SJSA1 (cell line): ENCODE results near the gene CEMIP2. TPM values are rescaled to one million over a fixed set of nuclear protein-coding genes. Genes with fewer than 3 reads are reported as not detected.
"Not testable (repeated sequence)": the region's sequence is repeated elsewhere in the genome, so short reads cannot be mapped to it uniquely, and the experiment has no call there.

Experiments
- DNase-seq, 2 experiments: peaks; one replicate each; pipeline ENCODE4 v3.0.0-alpha.2; 2015 to 2020; ENCODE audit warnings: low spot score in 2 of 2, low read depth in 1 of 2
- H3K27ac ChIP-seq: fragments of 250-450 bp; sonication (Bioruptor Pico); 2 replicates; pipeline ENCODE4 v1.5.1; 2020; ENCODE audit warnings: mild to moderate bottlenecking, moderate library complexity
- H3K27me3 ChIP-seq: fragments of 250-450 bp; sonication (Bioruptor Pico); replicated peaks from 2 replicates; pipeline ENCODE4 v1.5.1; 2020; ENCODE audit warnings: mild to moderate bottlenecking, moderate library complexity
- H3K36me3 ChIP-seq: fragments of 250-450 bp; sonication (Bioruptor Pico); 2 replicates; pipeline ENCODE4 v1.5.1; 2020; ENCODE audit warnings: mild to moderate bottlenecking
- H3K4me1 ChIP-seq: fragments of 250-450 bp; sonication (Bioruptor Pico); replicated peaks from 2 replicates; pipeline ENCODE4 v1.6.1; 2021; ENCODE audit warnings: mild to moderate bottlenecking
- H3K4me3 ChIP-seq: fragments of 250-450 bp; sonication (Bioruptor Pico); 2 replicates; pipeline ENCODE4 v1.5.1; 2020; ENCODE audit warnings: mild to moderate bottlenecking
- H3K9me3 ChIP-seq: fragments of 250-450 bp; sonication (Bioruptor Pico); replicated peaks from 2 replicates; pipeline ENCODE4 v1.5.1; 2020; ENCODE audit warnings: mild to moderate bottlenecking
- total RNA-seq: library from RNA; depleted of rRNA; stranded (reverse); fragments of >200 nt; shearing (Covaris generic); gene quantifications from 2 replicates; pipeline ENCODE4 v1.2.3, GENCODE V29; 2014

Gene CEMIP2
- total RNA-seq, 1 experiment from 2014 or later, result 14.8 TPM

DNA sequence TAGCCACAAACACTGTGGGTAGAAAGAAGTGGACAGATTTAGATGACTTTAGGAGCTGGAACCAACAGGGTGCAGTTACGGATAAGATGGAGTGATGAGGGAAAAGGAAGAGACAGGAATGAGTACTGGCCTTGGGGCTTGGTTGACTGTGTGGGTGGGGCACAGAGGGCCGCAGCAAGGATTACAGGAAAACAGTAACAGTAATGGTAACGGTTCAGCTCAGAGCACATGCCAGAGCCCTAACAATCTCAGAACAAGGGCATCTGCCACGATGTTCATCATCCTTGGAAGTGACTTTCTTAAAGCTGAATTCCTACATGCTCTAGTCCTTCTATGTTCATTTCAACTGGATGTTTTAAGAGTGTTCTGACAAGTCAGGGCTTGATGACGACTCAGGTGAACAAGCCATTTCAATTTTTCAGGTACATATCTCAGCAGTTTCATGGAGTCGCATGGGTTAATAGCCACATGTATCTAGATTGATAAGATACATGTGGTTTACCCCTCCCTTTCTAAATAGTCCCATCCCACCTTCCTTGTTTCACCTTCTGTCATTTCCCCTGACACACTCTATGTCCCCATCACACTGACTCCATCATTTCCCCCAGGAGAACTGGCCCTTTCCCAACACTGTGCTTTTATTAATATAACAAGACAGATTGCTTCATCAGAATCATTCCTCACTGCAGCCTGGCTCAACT is 65.0 kb downstream of the CEMIP2 start:
- Histone ChIP-seq H3K9me3 (no peaks in the 10 kb centered on the region), H3K36me3 (peaks cover 29% of the 10 kb centered on the region), H3K4me3 (no peak overlapping the region), H3K27me3 (no peaks in the 10 kb centered on the region), H3K4me1 (no peaks in the 10 kb centered on the region), H3K27ac (no peak overlapping the region)
- DNase-seq, result no peak

DNA sequence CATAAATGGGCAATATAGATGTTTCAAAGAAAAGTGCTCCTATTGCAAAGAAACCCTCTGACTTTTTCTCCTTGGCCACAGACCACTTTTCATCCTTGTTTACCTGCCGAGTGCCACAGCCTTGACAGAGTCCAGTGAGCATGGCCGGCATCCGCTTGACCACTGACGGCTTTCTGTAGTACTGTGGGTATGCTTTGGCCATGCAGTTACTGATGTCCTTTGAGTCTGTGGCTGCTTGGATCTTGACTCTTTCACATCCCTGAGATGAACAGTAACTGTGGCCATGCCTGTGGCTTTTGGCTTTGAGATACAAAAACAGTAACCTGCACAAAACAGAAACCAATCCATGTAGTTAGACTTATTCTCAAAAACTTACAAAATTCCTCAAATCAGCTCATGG is 70.4 kb downstream of the CEMIP2 start:
- Histone ChIP-seq H3K27me3 (no peaks in the 10 kb centered on the region), H3K36me3 (peaks cover 42% of the 10 kb centered on the region), H3K4me1 (no peaks in the 10 kb centered on the region), H3K27ac (no peak overlapping the region), H3K4me3 (no peak overlapping the region), H3K9me3 (no peaks in the 10 kb centered on the region)
- no peak for DNase-seq

DNA sequence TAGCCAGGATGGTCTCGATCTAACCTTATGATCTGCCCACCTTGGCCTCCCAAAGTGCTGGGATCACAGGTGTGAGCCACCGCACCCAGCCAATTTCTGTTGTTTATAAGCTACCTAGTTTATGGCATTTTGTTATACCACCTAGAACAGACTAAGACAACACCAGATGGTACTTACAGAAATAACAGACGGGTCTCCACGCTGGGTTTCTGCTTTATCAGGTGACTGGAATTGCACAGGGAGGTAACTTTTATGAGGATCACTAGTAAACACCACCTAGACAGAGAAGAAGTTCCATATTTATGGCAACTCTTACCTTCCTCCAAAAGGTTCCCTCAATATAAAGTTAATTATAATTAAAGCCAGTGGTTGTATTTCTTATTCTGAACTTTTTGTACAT is 74.0 kb downstream of the CEMIP2 start:
- H3K9me3 ChIP-seq, result no peaks in the 10 kb centered on the region
- no peaks in the 10 kb centered on the region for H3K4me1 ChIP-seq
- DNase-seq, result no peak
- H3K27ac ChIP-seq, result no peak overlapping the region
- peaks cover 29% of the 10 kb centered on the region for H3K36me3 ChIP-seq
- no peak overlapping the region for H3K4me3 ChIP-seq
- H3K27me3 ChIP-seq, result no peaks in the 10 kb centered on the region

DNA sequence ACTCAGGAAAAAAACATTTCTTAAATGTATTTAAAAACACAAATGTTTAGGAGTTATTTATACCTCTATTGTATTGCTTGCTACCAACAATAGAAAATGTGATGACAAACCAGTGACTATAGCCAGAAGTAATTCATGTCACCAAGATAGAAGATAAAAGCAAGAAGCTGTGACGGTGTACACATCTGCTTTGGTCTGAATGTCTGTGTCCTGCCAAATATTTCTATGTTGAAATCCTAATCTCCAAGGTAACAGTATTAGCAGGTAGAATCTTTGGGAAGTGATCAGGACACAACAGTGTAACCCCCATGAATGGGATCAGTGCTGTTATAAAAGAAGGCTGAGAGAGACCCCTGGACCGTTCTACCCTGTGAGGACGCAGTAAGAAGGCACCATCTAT is 74.7 kb downstream of the CEMIP2 start:
- DNase-seq, result no peak
- no peaks in the 10 kb centered on the region for H3K9me3 ChIP-seq

DNA sequence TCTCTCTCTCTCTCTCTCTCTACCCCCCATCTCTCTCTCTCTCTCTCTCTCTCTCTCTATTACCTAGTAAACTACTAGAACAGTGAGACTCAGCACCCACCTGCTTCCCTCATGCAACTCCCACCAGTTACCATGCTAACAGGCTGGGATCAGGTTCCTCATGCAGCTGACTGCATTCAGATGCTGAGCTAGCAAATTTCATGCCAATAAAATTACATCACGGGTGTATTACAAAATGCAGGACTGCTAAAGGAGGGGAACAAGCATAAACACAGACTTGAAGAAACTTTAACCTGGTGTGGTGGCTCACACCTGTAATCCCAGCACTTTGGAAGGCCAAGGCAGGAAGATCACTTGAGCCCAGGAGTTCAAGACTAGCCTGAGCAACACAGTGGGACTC is 76.0 kb downstream of the CEMIP2 start:
- no peak overlapping the region for H3K4me3 ChIP-seq
- no peaks in the 10 kb centered on the region for H3K27me3 ChIP-seq
- no peak overlapping the region for H3K27ac ChIP-seq
- no peak for DNase-seq
- no peaks in the 10 kb centered on the region for H3K4me1 ChIP-seq
- H3K36me3 ChIP-seq, result peaks cover 19% of the 10 kb centered on the region; the same call in 1 of the 2 replicates
- no peaks in the 10 kb centered on the region for H3K9me3 ChIP-seq

More for the DNA sequence above, 74.7 kb downstream of the CEMIP2 start:
- H3K4me3 ChIP-seq, result no peak overlapping the region
- H3K27ac ChIP-seq, result no peak overlapping the region
- H3K36me3 ChIP-seq, result peaks cover 28% of the 10 kb centered on the region
- no peaks in the 10 kb centered on the region for H3K4me1 ChIP-seq
- H3K27me3 ChIP-seq, result no peaks in the 10 kb centered on the region

DNA sequence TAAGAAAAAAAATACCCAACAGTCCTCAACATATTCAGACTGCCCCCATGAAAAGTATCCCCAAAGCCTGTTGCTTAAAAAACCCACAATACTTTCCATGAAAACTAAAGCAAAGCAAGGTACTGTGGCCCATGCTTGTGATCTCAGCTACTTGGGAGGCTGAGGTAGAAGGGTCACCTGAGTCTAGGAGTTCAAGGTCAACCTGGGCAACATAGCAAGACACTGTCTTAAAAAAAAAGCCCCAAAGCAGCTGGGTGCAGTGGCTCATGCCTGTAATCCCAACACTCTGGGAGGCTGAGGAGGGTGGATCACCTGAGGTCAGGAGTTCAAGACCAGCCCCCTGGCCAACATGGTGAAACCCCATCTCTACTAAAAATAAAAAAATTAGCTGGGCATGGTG is 76.7 kb downstream of the CEMIP2 start:
- not testable (repeated sequence) for DNase-seq, H3K9me3 ChIP-seq, H3K27ac ChIP-seq, H3K4me3 ChIP-seq, H3K4me1 ChIP-seq, H3K27me3 ChIP-seq
- H3K36me3 ChIP-seq, result peaks cover 14% of the 10 kb centered on the region; the same call in 1 of the 2 replicates

DNA sequence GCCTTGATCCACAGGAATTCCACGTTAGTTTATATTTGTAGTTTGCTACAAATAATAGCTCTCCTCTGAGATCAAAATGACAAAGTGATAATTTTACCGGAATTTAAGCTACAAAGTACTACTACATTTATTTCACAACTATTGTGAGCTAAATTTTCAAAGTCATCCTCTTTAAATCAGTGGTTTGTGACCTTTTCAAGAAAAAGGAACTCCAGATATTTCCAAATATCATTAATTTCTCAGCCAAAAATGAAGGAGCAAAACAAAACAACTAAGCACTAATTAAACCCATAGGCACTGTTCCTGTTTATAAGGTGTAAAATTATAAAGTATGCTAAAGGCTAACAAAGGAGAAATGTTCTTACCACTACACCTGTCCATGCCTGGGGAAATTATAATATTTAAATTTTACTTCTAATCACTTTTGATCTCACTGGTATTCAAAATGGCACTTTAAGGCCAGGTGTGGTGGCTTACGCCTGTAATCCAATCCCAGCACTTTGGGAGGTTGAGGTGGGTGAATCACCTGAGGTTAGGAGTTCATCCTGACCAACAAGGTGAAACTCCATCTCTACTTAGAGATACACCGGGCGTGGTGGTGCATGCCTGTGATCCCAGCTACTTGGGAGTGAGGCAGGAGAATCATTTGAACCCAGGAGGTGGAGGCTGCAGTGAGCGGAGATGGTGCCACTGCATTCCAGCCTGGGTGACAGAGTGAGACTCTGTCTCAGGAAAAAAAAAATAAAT is 77.5 kb downstream of the CEMIP2 start:
- H3K36me3 ChIP-seq, result peaks cover 15% of the 10 kb centered on the region; the same call in 1 of the 2 replicates

DNA sequence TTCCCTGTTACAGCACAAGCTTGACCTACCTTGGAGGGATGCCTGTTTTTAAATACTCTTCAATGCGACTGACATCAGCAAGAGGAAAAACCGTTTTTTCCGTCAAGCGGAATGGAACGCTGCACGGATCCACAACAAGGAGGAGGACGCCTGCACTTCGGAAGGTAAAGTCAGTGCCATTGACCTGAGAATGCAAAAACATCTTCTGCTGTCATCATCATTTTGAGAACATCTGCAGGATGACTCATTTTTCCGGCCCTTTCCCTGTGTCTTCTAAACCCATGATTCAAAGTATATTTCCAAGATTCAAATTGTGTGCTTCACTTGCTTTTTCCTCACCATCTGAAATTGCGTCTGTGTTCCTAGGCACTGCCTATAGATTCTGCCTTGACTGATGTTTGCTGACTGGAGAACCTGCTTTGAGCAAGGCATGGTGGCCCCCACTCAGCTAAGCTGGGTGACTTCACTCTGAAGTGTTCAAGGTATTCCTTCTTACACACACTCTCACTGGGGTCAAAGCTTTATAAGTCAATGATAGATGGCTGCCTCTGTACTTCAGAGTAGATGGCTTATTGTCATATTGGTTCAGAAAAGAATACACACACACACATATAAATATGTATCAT is 78.1 kb downstream of the CEMIP2 start:
- Histone ChIP-seq H3K27ac (no peak overlapping the region), H3K4me3 (no peak overlapping the region), H3K27me3 (no peaks in the 10 kb centered on the region), H3K4me1 (0 out of 2 replicates have a peak, but pooled peaks cover 3% of the 10 kb centered on the region), H3K9me3 (no peaks in the 10 kb centered on the region), H3K36me3 (peaks cover 17% of the 10 kb centered on the region; the same call in 1 of the 2 replicates)
- no peak for DNase-seq

More for the DNA sequence above, 77.5 kb downstream of the CEMIP2 start:
- no peak for DNase-seq
- H3K27ac ChIP-seq, result no peak overlapping the region
- H3K4me1 ChIP-seq, result 0 out of 2 replicates have a peak, but pooled peaks cover 3% of the 10 kb centered on the region
- H3K4me3 ChIP-seq, result no peak overlapping the region
- no peaks in the 10 kb centered on the region for H3K27me3 ChIP-seq
- H3K9me3 ChIP-seq, result no peaks in the 10 kb centered on the region

DNA sequence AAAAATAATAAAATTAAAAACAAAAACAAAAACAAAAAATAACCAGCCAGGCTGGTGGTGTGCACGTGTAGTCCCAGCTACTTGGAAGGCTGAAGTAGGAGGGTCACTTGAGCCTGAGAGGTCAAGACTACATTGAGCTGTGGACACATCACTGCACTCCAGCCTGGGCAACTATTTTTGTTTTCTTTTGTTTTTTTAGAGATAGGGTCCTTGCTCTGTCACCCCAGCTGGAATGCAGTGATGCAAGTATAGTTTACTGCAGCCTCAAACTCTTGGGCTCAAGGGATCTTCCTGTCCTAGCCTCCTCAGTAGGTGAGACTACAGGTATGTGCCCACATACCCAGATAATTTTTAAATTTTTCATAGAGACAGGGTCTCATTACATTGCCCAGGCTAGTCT is 80.6 kb downstream of the CEMIP2 start:
- Histone ChIP-seq H3K9me3 (no peaks in the 10 kb centered on the region), H3K27me3 (no peaks in the 10 kb centered on the region), H3K4me3 (no peak overlapping the region), H3K4me1 (peaks cover 11% of the 10 kb centered on the region; the same call in 1 of the 2 replicates), H3K27ac (no peak overlapping the region), H3K36me3 (peaks cover 13% of the 10 kb centered on the region; the same call in 1 of the 2 replicates)
- DNase-seq, result no peak

DNA sequence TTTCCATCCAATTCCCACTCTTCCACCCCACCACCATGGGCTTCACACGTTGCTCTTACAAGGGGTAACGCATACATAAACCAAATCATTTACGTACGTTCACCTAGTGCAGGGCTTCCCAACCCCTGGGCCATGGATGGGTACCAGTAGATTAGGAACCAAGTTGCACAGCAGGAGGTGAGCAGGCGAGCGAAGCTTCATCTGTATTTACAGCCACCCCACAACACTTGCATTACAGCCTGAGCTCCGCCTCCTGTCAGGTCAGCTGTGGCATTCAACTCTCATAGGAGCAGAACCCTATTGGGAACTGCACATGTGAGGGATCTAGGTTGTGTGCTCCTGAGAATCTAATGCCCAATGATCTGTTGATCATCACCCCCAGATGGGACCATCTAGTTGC is 82.3 kb downstream of the CEMIP2 start:
- no peak overlapping the region for H3K27ac ChIP-seq
- H3K36me3 ChIP-seq, result peaks cover 13% of the 10 kb centered on the region; the same call in 1 of the 2 replicates
- H3K4me3 ChIP-seq, result no peak overlapping the region
- H3K4me1 ChIP-seq, result peaks cover 25% of the 10 kb centered on the region
- no peaks in the 10 kb centered on the region for H3K27me3 ChIP-seq
- no peaks in the 10 kb centered on the region for H3K9me3 ChIP-seq
- DNase-seq, result no peak

DNA sequence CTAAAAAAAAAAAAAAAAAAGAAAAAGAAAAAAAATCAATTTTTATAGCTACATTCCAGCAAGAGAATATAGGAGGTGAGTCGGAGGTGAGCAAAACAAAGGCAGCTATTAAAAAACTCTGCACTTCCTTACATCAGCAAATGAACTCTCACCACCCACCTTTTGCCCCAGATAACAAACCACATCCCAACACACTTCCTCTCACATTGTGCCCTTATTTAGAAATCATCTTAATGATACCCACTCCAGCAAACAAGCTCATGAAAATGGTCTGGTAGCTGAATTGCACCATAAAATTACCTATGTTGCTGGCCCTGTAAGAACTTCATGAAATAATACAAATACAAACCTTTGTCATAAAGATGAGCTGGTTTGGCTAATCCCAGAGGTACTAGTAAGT is 82.9 kb downstream of the CEMIP2 start:
- H3K9me3 ChIP-seq, result no peaks in the 10 kb centered on the region
- H3K4me3 ChIP-seq, result no peak overlapping the region
- H3K27ac ChIP-seq, result no peak overlapping the region
- DNase-seq, result no peak
- H3K36me3 ChIP-seq, result peaks cover 13% of the 10 kb centered on the region; the same call in 1 of the 2 replicates
- no peaks in the 10 kb centered on the region for H3K27me3 ChIP-seq
- H3K4me1 ChIP-seq, result peaks cover 31% of the 10 kb centered on the region

DNA sequence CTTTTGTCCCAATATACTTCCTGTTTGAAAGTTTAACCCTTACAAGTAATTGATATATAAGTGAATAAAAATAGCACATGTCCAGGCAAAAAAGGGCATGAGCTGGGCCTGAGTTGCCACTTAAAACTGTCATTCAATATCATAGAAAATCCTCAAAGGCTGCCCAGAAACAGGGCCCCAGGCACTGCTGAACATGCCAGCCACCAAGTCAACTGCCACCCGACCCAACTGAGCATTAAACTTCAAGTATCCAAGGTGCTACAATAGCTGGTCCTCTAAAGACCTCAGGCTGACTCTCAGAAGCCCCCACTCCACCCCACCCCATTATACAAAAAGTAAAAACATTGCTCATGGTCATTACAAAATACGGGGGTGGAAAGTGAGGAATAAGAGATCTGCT is 83.7 kb downstream of the CEMIP2 start:
- Histone ChIP-seq H3K27me3 (no peaks in the 10 kb centered on the region), H3K4me1 (peaks cover 40% of the 10 kb centered on the region), H3K27ac (no peak overlapping the region), H3K36me3 (peaks cover 9% of the 10 kb centered on the region; the same call in 1 of the 2 replicates), H3K4me3 (no peak overlapping the region), H3K9me3 (no peaks in the 10 kb centered on the region)
- DNase-seq, result no peak

DNA sequence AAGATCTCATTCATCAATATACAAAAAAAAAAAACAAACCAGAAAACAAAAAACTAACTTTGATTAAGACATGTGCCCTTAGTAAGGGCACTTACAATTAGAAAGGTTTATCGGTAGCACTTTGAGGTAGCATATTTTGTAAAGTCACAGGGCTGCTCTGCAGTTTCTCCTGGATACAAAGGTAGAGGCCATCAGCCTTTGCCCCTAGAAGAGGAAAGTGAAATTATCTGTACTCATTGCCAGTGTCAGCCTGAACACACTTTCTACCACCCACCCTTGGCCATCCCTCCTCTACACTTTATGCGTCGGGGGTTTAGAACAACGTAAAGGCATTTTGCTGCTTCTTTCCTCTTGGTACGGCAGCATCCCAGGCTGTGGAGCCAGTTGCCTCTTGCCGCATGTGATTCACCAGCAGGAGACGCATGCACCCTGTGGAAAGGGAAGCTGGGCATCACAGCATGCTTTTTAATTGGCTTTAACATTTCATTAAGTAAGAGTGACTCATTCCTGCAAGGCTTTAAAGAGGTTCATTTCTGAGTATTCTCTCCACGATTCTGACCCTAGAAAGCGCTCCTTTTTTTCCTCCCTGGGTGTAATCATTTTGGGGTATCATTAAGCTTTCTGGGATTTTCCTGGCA is 84.6 kb downstream of the CEMIP2 start:
- no peak for DNase-seq
- Histone ChIP-seq H3K27me3 (no peaks in the 10 kb centered on the region), H3K9me3 (no peaks in the 10 kb centered on the region), H3K4me1 (peaks cover 48% of the 10 kb centered on the region), H3K27ac (no peak overlapping the region), H3K36me3 (peaks cover 7% of the 10 kb centered on the region; the same call in 1 of the 2 replicates), H3K4me3 (no peak overlapping the region)
